GM10248 (cell line): ENCODE results near the gene SOCS3.
A peak's percentile ranks its signal among the peaks of the same experiment; 100 is the strongest.
"Not testable (repeated sequence)": the region's sequence is repeated elsewhere in the genome, so short reads cannot be mapped to it uniquely, and the experiment has no call there.

Source experiments
- CTCF ChIA-PET: fragments of 300-600 bp; sonication (Branson Sonifier 250); formaldehyde crosslinking; extraction: SDS; loops from one replicate; lab custom pipeline; 2021; ENCODE audit warnings: antibody characterized with exemption; lab: Yijun Ruan, JAX
- POLR2A ChIA-PET: fragments of 350-650 bp; sonication (Branson Sonifier 250); formaldehyde crosslinking; extraction: SDS; loops from one replicate; lab custom pipeline; 2020; ENCODE audit warnings: antibody characterized with exemption; lab: Yijun Ruan, JAX
- DNase-seq: peaks from one replicate; pipeline ENCODE4 v3.0.0; 2012; ENCODE audit errors: extremely low spot score
- TF ChIP-seq, protein P1 (sequence below): IDR thresholded peaks from 2 replicates; pipeline ENCODE4 v1.5.1; 2012; ENCODE audit warnings: mild to moderate bottlenecking, low read depth; ENCODE audit errors: extremely low read depth, missing control alignments, control extremely low read depth

Gene SOCS3

DNA sequence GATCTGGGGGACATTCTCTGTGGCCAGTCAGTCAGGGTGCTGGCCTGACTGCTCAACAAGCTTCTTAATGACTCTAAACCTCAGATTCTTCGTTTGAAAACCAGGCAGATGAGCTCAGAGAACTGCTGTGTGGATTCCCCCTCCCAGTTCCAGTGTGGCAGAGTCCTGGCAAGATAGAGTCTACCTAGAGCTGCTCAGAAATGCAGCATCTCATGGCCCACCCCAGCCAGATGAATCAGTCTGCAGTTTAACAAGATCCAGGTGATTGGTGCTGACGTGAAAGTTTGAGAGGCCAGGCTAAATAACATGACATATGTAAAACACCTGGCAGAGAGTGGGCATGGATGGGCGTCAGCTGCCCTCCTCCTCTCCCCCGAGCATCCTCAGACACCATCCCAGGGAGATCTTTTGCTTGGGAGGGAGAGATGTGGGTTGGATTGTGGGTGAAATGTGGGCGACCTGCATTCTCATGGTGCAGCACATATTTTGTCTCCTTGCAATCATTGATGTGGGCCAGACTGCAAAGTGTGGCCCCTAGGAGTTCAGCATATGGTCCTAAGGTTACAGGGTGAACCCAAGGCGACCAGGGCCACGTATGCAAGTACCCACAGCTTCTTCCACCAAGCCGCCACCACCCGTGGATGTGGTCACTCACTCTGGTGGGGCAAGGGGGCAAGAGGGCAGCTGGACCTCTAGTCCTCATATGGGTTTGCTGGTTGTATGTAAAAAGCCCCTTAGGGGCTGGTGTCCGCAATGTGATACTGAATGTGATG, 19.5 kb downstream of the SOCS3 start:
- TF ChIP-seq, protein P1, sequence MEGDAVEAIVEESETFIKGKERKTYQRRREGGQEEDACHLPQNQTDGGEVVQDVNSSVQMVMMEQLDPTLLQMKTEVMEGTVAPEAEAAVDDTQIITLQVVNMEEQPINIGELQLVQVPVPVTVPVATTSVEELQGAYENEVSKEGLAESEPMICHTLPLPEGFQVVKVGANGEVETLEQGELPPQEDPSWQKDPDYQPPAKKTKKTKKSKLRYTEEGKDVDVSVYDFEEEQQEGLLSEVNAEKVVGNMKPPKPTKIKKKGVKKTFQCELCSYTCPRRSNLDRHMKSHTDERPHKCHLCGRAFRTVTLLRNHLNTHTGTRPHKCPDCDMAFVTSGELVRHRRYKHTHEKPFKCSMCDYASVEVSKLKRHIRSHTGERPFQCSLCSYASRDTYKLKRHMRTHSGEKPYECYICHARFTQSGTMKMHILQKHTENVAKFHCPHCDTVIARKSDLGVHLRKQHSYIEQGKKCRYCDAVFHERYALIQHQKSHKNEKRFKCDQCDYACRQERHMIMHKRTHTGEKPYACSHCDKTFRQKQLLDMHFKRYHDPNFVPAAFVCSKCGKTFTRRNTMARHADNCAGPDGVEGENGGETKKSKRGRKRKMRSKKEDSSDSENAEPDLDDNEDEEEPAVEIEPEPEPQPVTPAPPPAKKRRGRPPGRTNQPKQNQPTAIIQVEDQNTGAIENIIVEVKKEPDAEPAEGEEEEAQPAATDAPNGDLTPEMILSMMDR = no peak
- ChIA-PET POLR2A (no interaction called here), CTCF (interaction anchor here (0.8 to 9.7 kb wide), 8 partner anchors 8 to 255 kb away, joined by 3 to 64 read pairs (median 3); partner anchors contain the start of gene SOCS3)
- DNase-seq = no peak

DNA sequence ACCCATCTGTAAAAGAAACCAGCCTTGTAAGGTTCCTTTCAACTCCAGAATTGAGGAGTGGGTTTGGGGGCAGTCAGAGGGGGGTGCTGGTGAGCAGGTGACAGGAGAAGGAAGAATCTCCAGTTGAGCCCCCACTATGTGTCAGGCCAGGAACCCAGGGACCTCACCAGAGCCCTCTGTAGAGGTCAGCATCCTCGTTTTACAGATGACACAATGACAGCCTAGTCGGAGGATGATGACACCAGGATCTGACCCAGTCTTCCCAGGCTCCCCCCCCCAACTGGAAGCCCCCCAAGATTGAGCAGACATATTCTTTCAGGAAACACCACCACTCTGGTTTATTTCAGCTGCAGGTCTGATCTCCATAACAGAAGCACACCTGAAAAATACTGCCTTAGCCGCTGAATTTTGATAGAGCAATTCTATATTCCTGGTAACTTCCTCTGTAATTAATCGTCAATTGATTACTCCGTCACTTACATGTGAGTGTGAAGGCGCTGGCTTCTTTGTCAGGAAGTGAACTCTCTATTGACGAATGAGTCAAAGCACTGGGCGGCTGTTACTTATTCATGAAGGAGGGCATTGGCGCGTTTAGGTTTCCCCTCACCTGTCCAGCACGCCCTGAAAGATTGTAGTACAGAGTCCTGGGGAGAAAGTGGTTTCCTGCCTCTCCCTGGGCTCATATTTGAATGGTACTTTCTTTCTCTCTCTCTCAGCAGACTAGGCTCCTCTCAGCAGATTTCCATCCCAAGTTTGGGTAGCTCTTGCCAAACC, 21.2 kb downstream of the SOCS3 start:
- ChIA-PET POLR2A (interaction anchor here (1.6 kb wide), 1 partner anchor 21 kb away, joined by 5 read pairs; the partner anchor contains the start of gene SOCS3), CTCF (interaction anchor here (1.2 to 9.7 kb wide), 5 partner anchors 10 to 254 kb away, joined by 3 to 64 read pairs (median 3); partner anchors contain the start of gene SOCS3)
- peak; percentile 58 for DNase-seq
- TF ChIP-seq, protein P1 = no peak

DNA sequence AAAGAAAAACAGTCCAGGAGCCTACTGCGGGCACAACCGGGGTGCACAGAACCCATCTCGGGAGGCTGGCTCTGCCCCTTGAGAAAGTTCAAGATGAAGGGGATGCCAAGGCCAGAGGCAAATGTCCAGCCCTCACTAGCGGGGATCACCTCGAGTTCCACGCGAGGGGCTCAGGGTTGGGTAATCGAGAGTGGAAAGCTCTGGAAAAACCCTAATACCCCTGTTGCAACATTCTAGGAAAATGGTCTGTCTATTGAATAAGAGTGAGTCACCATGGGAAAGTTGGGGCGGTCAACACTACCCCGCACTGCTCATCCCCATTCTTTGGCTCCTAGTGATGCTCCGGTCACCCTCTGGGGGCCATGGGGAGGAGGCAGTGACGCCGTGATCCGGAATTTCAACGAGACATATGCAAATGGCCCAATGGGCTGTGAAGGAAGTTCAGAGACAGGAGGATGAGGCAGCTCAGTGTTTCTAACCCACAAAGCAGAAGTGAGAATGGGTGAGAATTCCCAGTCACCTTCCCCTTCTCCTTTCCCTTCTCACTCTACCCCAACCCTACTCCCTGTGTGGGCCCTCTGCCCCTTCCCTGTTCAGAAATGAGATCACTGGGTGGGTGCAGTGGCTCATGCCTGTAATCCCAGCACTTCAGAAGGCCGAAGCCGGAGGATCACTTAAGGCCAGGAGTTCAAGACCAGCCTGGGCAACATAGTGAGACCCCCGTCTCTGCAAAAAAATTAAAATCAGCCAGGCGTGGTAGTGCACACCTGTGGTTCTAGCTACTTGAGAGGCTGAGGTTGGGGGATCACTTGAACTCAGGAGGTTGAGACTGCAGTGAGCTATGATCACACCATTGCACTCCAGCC, 22.4 kb downstream of the SOCS3 start:
- CTCF ChIA-PET = interaction anchor here (1.1 to 9.7 kb wide), 4 partner anchors 10 to 88 kb away, joined by 3 to 64 read pairs (median 8); partner anchors contain the start of gene SOCS3
- TF ChIP-seq, protein P1 = no peak
- POLR2A ChIA-PET = interaction anchor here (0.6 to 1.6 kb wide), 2 partner anchors 11 to 22 kb away, joined by 3 to 5 read pairs; partner anchors contain the start of gene SOCS3
- peak; percentile 78 for DNase-seq

DNA sequence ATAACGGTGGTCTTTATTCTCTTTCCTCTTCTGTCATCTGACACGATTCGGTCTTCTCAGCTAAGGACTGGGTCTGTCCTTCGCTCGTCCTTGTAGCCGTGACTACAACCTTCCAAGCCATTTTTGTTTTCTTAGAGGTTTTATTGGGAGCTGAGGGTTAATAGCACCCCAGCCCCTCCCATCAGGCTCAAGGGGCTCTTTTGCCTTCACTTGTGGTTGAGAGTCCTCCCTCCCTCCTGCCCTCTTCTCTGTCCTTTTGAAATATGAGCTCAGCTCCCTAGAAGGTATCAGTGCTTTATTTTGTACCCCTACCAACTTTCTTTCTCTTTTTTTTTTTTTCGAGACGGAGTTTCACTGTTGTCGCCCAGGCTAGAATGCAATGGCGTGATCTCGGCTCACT, 24.7 kb downstream of the SOCS3 start:
- POLR2A ChIA-PET = no interaction called here
- no peak for DNase-seq
- TF ChIP-seq, protein P1 = no peak
- CTCF ChIA-PET = interaction anchor here (0.8 to 3.6 kb wide), 8 partner anchors 10 to 87 kb away, joined by 3 to 12 read pairs (median 6); no protein-coding TSS in a partner anchor

DNA sequence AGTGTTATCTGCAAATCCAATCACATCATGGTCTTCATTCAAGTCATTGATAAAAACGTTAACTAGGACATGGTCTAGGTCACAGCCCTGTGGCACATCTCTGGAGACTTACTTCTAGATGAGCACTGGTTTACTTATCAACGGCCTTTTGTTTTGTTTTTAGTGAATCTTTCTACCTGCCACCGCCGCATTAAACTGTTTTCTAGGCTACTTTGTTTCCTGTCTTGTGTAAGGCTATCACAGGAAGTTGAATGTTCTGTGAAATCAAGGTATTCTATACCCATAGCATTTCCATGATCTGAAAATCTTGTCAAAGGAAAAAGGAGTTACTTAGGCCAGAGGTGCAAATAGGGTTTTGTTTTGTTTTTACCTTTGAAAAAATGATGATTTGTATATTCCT, 26.9 kb downstream of the SOCS3 start:
- ChIA-PET CTCF (interaction anchor here (0.9 to 1.3 kb wide), 3 partner anchors 8 to 19 kb away, joined by 3 to 4 read pairs (median 3); no protein-coding TSS in a partner anchor), POLR2A (no interaction called here)
- TF ChIP-seq, protein P1 = no peak
- DNase-seq = no peak

DNA sequence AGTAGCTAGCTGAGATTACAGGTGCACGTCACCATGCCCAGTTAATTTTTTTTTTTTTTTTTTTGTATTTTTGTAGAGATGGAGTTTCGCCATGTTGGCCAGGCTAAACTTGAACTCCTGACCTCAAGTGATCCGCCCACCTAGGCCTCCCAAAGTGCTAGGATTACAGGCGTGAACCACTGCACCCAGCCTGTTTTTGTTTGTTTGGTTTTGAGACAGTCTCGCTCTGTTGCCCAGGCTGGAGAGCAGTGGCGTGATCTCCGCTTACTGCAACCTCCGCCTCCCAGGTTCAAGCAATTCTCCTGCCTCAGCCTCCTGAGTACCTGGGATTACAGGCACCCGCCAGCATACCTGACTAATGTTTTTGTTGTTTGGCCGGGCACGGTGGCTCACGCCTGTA, 28.5 kb downstream of the SOCS3 start:
- POLR2A ChIA-PET = interaction anchor here (0.6 kb wide), 1 partner anchor 244 kb away, joined by 3 read pairs; no protein-coding TSS in a partner anchor
- CTCF ChIA-PET = not testable (repeated sequence)

More for the DNA sequence above, 28.5 kb downstream of the SOCS3 start:
- not testable (repeated sequence) for DNase-seq
